Measurements from ENCODE around the gene ZNF14. TPM values are rescaled to one million over a fixed set of nuclear protein-coding genes. Genes with fewer than 3 reads are reported as not detected.

Gene ZNF14
- total RNA-seq, 1 experiment from 2014 or later = 5.6 TPM

DNA sequence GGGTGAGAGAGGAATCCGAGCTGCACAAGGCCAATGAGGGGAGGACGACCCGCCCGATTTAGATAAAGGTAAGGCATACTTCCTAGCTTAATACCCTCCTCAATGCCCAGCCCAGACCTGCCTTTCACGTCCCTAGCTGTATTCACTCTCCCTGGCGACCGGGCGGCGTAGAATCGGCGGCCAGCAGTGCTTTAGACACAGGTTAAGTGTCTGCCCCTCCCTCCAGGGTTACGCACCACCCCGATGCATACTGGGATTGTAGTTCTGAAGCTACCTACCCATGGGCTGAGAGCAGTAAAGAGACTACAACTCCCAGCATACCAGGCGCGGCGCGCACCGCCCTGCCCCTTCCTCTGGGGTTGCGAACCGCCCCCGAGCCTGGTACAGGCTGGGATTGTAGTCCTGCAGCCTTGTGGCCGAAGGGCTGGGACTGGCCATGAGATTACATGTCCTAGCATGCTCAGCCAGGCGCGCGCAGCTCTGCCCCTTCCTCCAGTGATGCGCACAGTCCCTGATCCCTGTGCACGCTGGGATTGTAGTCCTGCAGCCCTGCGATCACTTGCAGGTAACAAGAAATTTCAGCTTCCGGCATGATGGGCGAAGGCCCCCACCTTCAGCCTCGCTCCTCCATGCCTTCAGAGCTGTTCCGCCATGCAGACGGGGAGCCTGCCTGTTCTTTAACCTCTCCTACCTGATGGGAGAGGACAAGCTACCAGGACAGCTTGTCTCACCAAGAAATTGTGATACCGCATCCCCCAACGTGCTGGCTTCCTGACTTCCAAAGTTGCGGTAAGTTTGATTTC is 43.5 kb upstream of the ZNF14 start:
- POLR2A ChIA-PET = no interaction called here
- Histone ChIP-seq H3K4me1 (ENCODE audit: control insufficient read depth, insufficient read depth, low read length) (peaks cover 11% of the 10 kb centered on the region), H3K36me3 (ENCODE audit: control insufficient read depth, insufficient read depth, low read length) (no peaks in the 10 kb centered on the region; the same call in 1 of the 2 replicates), H3K9me3 (ENCODE audit: control insufficient read depth, insufficient read depth, low read depth, low read length) (peaks cover 4% of the 10 kb centered on the region; the same call in 1 of the 2 replicates), H3K27ac (ENCODE audit: low read length) (peak overlapping the region; percentile 84), H3K4me3 (ENCODE audit: low read depth in 2 of 2, low read length in 2 of 2) (peak overlapping the region; percentile 79 to 89), H3K27me3 (ENCODE audit: control insufficient read depth, insufficient read depth, low read length) (no peaks in the 10 kb centered on the region)
- intact Hi-C loops (cut with micrococcal nuclease; ENCODE audit: unreplicated experiment) = no loop called here
- CTCF ChIA-PET = no interaction called here
- TF ChIP-seq TCF7L2 (IDR thresholded peaks at IDR 0.05; ENCODE audit: low read depth, low read length) (0 out of 2 replicates have a peak, but pooled peaks have one; percentile 43), POLR2AphosphoS5 (IDR thresholded peaks at IDR 0.05; ENCODE audit: low read depth, low read length) (peak; percentile 57), SIN3A (IDR thresholded peaks at IDR 0.05; ENCODE audit: borderline replicate concordance, insufficient read depth, low read depth, low read length) (no peak)
- TF ChIP-seq, protein P1, sequence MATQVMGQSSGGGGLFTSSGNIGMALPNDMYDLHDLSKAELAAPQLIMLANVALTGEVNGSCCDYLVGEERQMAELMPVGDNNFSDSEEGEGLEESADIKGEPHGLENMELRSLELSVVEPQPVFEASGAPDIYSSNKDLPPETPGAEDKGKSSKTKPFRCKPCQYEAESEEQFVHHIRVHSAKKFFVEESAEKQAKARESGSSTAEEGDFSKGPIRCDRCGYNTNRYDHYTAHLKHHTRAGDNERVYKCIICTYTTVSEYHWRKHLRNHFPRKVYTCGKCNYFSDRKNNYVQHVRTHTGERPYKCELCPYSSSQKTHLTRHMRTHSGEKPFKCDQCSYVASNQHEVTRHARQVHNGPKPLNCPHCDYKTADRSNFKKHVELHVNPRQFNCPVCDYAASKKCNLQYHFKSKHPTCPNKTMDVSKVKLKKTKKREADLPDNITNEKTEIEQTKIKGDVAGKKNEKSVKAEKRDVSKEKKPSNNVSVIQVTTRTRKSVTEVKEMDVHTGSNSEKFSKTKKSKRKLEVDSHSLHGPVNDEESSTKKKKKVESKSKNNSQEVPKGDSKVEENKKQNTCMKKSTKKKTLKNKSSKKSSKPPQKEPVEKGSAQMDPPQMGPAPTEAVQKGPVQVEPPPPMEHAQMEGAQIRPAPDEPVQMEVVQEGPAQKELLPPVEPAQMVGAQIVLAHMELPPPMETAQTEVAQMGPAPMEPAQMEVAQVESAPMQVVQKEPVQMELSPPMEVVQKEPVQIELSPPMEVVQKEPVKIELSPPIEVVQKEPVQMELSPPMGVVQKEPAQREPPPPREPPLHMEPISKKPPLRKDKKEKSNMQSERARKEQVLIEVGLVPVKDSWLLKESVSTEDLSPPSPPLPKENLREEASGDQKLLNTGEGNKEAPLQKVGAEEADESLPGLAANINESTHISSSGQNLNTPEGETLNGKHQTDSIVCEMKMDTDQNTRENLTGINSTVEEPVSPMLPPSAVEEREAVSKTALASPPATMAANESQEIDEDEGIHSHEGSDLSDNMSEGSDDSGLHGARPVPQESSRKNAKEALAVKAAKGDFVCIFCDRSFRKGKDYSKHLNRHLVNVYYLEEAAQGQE (IDR thresholded peaks at IDR 0.05; ENCODE audit: insufficient read depth in 1 of 2, low read depth in 2 of 2, low read length in 1 of 2) = no peak
- TF ChIP-seq, protein P2, sequence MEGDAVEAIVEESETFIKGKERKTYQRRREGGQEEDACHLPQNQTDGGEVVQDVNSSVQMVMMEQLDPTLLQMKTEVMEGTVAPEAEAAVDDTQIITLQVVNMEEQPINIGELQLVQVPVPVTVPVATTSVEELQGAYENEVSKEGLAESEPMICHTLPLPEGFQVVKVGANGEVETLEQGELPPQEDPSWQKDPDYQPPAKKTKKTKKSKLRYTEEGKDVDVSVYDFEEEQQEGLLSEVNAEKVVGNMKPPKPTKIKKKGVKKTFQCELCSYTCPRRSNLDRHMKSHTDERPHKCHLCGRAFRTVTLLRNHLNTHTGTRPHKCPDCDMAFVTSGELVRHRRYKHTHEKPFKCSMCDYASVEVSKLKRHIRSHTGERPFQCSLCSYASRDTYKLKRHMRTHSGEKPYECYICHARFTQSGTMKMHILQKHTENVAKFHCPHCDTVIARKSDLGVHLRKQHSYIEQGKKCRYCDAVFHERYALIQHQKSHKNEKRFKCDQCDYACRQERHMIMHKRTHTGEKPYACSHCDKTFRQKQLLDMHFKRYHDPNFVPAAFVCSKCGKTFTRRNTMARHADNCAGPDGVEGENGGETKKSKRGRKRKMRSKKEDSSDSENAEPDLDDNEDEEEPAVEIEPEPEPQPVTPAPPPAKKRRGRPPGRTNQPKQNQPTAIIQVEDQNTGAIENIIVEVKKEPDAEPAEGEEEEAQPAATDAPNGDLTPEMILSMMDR (IDR thresholded peaks at IDR 0.05) = no peak
- ATAC-seq = peak; percentile 100
- no TSS peak for BruUV-seq (replicated peaks)
- in situ Hi-C loops (cut with HindIII; ENCODE audit: low pct_unique_long_range_greater_than_20kb, low sequenced_read_pairs) = no loop called here
- DNase-seq (ENCODE audit: low read depth, low spot score) = peak; percentile 90

DNA sequence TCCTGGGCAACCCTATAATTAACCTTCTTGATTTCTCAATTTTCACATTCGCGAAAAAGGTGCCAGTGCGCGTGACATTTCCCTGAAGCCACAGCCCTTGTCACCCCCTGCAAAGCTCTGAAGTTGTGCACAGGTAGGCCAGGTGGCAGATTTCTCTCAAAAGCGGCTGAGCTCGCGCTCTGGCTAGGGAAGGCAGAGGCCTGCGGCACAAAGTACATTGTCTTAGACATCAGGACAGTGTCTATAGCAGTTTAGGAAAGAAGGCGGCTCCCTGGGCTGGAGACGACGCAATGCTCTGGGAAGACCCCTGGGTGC is 42.9 kb upstream of the ZNF14 start:
- ATAC-seq (peak; percentile 13; the same call in 1 of the 2 replicates), DNase-seq (ENCODE audit: low read depth, low spot score) (no peak)
- BruUV-seq (replicated peaks) = no TSS peak
- peak overlapping the region; percentile 79 to 89 for H3K4me3 ChIP-seq (ENCODE audit: low read depth in 2 of 2, low read length in 2 of 2)
- intact Hi-C loops (cut with micrococcal nuclease; ENCODE audit: unreplicated experiment) = no loop called here
- in situ Hi-C loops (cut with HindIII; ENCODE audit: low pct_unique_long_range_greater_than_20kb, low sequenced_read_pairs) = no loop called here
- POLR2A ChIA-PET = no interaction called here
- no peaks in the 10 kb centered on the region; the same call in 1 of the 2 replicates for H3K36me3 ChIP-seq (ENCODE audit: control insufficient read depth, insufficient read depth, low read length)
- CTCF ChIA-PET = no interaction called here
- H3K9me3 ChIP-seq (ENCODE audit: control insufficient read depth, insufficient read depth, low read depth, low read length) = peaks cover 4% of the 10 kb centered on the region; the same call in 1 of the 2 replicates
- peaks cover 11% of the 10 kb centered on the region for H3K4me1 ChIP-seq (ENCODE audit: control insufficient read depth, insufficient read depth, low read length)
- peak overlapping the region; percentile 79 for H3K27ac ChIP-seq (ENCODE audit: low read length)
- TF ChIP-seq SIN3A (IDR thresholded peaks at IDR 0.05; ENCODE audit: borderline replicate concordance, insufficient read depth, low read depth, low read length) = no peak
- no peak for TF ChIP-seq POLR2AphosphoS5 (IDR thresholded peaks at IDR 0.05; ENCODE audit: low read depth, low read length)
- no peak for TF ChIP-seq TCF7L2 (IDR thresholded peaks at IDR 0.05; ENCODE audit: low read depth, low read length)
- TF ChIP-seq, protein P1 (IDR thresholded peaks at IDR 0.05; ENCODE audit: insufficient read depth in 1 of 2, low read depth in 2 of 2, low read length in 1 of 2) = no peak
- TF ChIP-seq, protein P2 (IDR thresholded peaks at IDR 0.05) = no peak
- H3K27me3 ChIP-seq (ENCODE audit: control insufficient read depth, insufficient read depth, low read length) = no peaks in the 10 kb centered on the region

Data from Panc1 (cell line).